Calu3 (cell line): ENCODE data around the gene SMAD3. TPM values are rescaled to one million over a fixed set of nuclear protein-coding genes. Genes with fewer than 3 reads are reported as not detected.
A peak's percentile ranks its signal among the peaks of the same experiment; 100 is the strongest.

Experiments used
- BruUV-seq: library from RNA; stranded (reverse); fragments of 400-500 nt; replicated peaks from 2 replicates; lab custom pipeline; 2021; lab: Mats Ljungman, UMichigan
- CTCF ChIA-PET: fragments of 300-600 bp; sonication (Branson Sonifier 250); formaldehyde crosslinking; loops from one replicate; lab custom pipeline; 2022; ENCODE audit warnings: antibody characterized with exemption; lab: Charles Lee
- DNase-seq: peaks from one replicate; pipeline ENCODE4 v3.0.0; 2022
- H3K27ac Mint-ChIP-seq: one replicate; pipeline ENCODE4 v1.8.0; 2022; ENCODE audit warnings: mixed read lengths; ENCODE audit not compliant: unreplicated experiment
- H3K27me3 Mint-ChIP-seq: one replicate; pipeline ENCODE4 v1.8.0; 2022; ENCODE audit warnings: mixed read lengths; ENCODE audit not compliant: unreplicated experiment
- H3K36me3 Mint-ChIP-seq: one replicate; pipeline ENCODE4 v1.8.0; 2022; ENCODE audit warnings: mild to moderate bottlenecking, moderate library complexity, mixed read lengths; ENCODE audit not compliant: insufficient read depth, unreplicated experiment
- H3K4me1 Mint-ChIP-seq: one replicate; pipeline ENCODE4 v1.8.0; 2022; ENCODE audit warnings: mild to moderate bottlenecking, low read depth, mixed read lengths; ENCODE audit not compliant: unreplicated experiment
- H3K4me3 Mint-ChIP-seq: one replicate; pipeline ENCODE4 v1.8.0; 2022; ENCODE audit warnings: mild to moderate bottlenecking, low read depth, moderate library complexity, mixed read lengths; ENCODE audit not compliant: unreplicated experiment
- H3K9me3 Mint-ChIP-seq: one replicate; pipeline ENCODE4 v1.8.0; 2022; ENCODE audit warnings: low read depth, mixed read lengths; ENCODE audit not compliant: unreplicated experiment
- intact Hi-C: fragments of 100-400 bp; cut with micrococcal nuclease; formaldehyde crosslinking; loops from one replicate; pipeline ENCODE4 v1.10.0; 2022; ENCODE audit not compliant: unreplicated experiment
- total RNA-seq: library from RNA; stranded (reverse); gene quantifications from 2 replicates; pipeline ENCODE4 v1.2.3, GENCODE V29; 2022
- TF ChIP-seq, protein P1 (sequence below): fragments of 200-600 bp; IDR thresholded peaks from one replicate; pipeline ENCODE4 v1.8.0; 2022; ENCODE audit warnings: antibody characterized with exemption; ENCODE audit not compliant: unreplicated experiment

SMAD3 gene
- total RNA-seq, 1 experiment from 2014 or later, result 121 TPM

- Mint-ChIP-seq H3K36me3 (peaks cover 94% of the 10 kb centered on the region), H3K9me3 (no peaks in the 10 kb centered on the region), H3K4me3 (no peak overlapping the region), H3K27ac (no peak overlapping the region), H3K4me1 (peaks cover 7% of the 10 kb centered on the region), H3K27me3 (no peaks in the 10 kb centered on the region)
- no TSS peak for BruUV-seq
- no peak for DNase-seq
- TF ChIP-seq, protein P1, sequence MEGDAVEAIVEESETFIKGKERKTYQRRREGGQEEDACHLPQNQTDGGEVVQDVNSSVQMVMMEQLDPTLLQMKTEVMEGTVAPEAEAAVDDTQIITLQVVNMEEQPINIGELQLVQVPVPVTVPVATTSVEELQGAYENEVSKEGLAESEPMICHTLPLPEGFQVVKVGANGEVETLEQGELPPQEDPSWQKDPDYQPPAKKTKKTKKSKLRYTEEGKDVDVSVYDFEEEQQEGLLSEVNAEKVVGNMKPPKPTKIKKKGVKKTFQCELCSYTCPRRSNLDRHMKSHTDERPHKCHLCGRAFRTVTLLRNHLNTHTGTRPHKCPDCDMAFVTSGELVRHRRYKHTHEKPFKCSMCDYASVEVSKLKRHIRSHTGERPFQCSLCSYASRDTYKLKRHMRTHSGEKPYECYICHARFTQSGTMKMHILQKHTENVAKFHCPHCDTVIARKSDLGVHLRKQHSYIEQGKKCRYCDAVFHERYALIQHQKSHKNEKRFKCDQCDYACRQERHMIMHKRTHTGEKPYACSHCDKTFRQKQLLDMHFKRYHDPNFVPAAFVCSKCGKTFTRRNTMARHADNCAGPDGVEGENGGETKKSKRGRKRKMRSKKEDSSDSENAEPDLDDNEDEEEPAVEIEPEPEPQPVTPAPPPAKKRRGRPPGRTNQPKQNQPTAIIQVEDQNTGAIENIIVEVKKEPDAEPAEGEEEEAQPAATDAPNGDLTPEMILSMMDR, result no peak
- CTCF ChIA-PET, result interaction anchor here (0.6 kb wide), 1 partner anchor 242 kb away, joined by 4 read pairs; no protein-coding TSS in a partner anchor
- intact Hi-C loops, result no loop called here
Measured at GRCh38 chr15:67188551-67189218, 123.3 kb downstream of the SMAD3 start.

GRCh38 chr15:67189326-67190051 lies 124.1 kb downstream of the SMAD3 start:
- no peaks in the 10 kb centered on the region for H3K9me3 Mint-ChIP-seq
- H3K27ac Mint-ChIP-seq, result no peak overlapping the region
- H3K4me1 Mint-ChIP-seq, result peaks cover 7% of the 10 kb centered on the region
- H3K27me3 Mint-ChIP-seq, result no peaks in the 10 kb centered on the region
- no peak for DNase-seq
- H3K36me3 Mint-ChIP-seq, result peaks cover 96% of the 10 kb centered on the region
- TF ChIP-seq, protein P1, result no peak
- H3K4me3 Mint-ChIP-seq, result no peak overlapping the region
- CTCF ChIA-PET, result no interaction called here
- intact Hi-C loops, result no loop called here
- BruUV-seq, result no TSS peak

- no peaks in the 10 kb centered on the region for H3K27me3 Mint-ChIP-seq
- no peak for DNase-seq
- CTCF ChIA-PET, result no interaction called here
- TF ChIP-seq, protein P1, result no peak
- no TSS peak for BruUV-seq
- no peak overlapping the region for H3K27ac Mint-ChIP-seq
- no peaks in the 10 kb centered on the region for H3K9me3 Mint-ChIP-seq
- H3K4me1 Mint-ChIP-seq, result peaks cover 7% of the 10 kb centered on the region
- no peak overlapping the region for H3K4me3 Mint-ChIP-seq
- peaks cover 94% of the 10 kb centered on the region for H3K36me3 Mint-ChIP-seq
- intact Hi-C loops, result no loop called here
Measured at GRCh38 chr15:67190326-67190725, 124.9 kb downstream of the SMAD3 start.

GRCh38 chr15:67190813-67191212 lies 125.4 kb downstream of the SMAD3 start:
- Mint-ChIP-seq H3K27me3 (no peaks in the 10 kb centered on the region), H3K36me3 (peaks cover 94% of the 10 kb centered on the region), H3K4me1 (peaks cover 7% of the 10 kb centered on the region), H3K27ac (peak overlapping the region; percentile 37), H3K4me3 (no peak overlapping the region), H3K9me3 (no peaks in the 10 kb centered on the region)
- no peak for DNase-seq
- intact Hi-C loops, result no loop called here
- CTCF ChIA-PET, result interaction anchor here (0.6 kb wide), 1 partner anchor 393 kb away, joined by 3 read pairs; no protein-coding TSS in a partner anchor
- TF ChIP-seq, protein P1, result no peak
- TSS peak; percentile 22 for BruUV-seq
